H1 (cell line): ENCODE data around the gene FSTL4. TPM values are rescaled to one million over a fixed set of nuclear protein-coding genes. Genes with fewer than 3 reads are reported as not detected.

Experiments
- BRCA1 ChIP-seq: IDR thresholded peaks from 2 replicates; pipeline ENCODE4 v1.6.1; 2012; ENCODE audit warnings: low read depth, low read length, improper control_type of control experiment
- GABPA ChIP-seq: IDR thresholded peaks from 2 replicates; pipeline ENCODE4 v1.6.1; 2011; ENCODE audit warnings: mild to moderate bottlenecking, low read length, moderate library complexity, borderline replicate concordance; ENCODE audit not compliant: insufficient read depth
- HDAC2 ChIP-seq, 2 experiments: fragments of 300-600 bp in 1 of 2; sonication (generic) in 1 of 2; IDR thresholded peaks; 2 replicates each; pipeline ENCODE4 v1.6.1; 2011 to 2012; ENCODE audit warnings: low read depth in 2 of 2, low read length in 2 of 2, mild to moderate bottlenecking in 2 of 2, moderate library complexity in 2 of 2, borderline replicate concordance in 1 of 2, inconsistent platforms in 1 of 2
- SP4 ChIP-seq: IDR thresholded peaks from 2 replicates; pipeline ENCODE4 v1.6.1; 2012; ENCODE audit warnings: low read length, inconsistent platforms
- polyA plus RNA-seq, 7 experiments: library from polyadenylated mRNA; depleted of rRNA in 3 of 7; stranded (reverse) in 5 of 7; unstranded in 2 of 7; fragments of >200 nt in 5 of 7; fragments of 200-250 nt in 2 of 7; gene quantifications; 1 replicate in 5 of 7; 2 replicates in 1 of 7; 4 replicates in 1 of 7; pipeline versions ENCODE4 v1.2.1 to v1.2.3, GENCODE V29; 2011 to 2013; ENCODE audit warnings: missing spikeins in 2 of 7, mixed read lengths in 2 of 7
- total RNA-seq: library from RNA; stranded (reverse); fragmentation: NEBNext Ultra II Directional; extraction: Animal tissue kit (Norgen Biotek cat#: 25700); gene quantifications from 2 replicates; pipeline ENCODE4 v1.2.1, GENCODE V29; 2021
- TF ChIP-seq, protein P1 (sequence below): fragments of 300-600 bp; sonication (generic); IDR thresholded peaks from 2 replicates; pipeline ENCODE4 v1.7.1; 2012; ENCODE audit warnings: low read length, moderate library complexity, mild to moderate bottlenecking, inconsistent platforms; ENCODE audit not compliant: insufficient replicate concordance
- TF ChIP-seq, protein P2 (sequence below): IDR thresholded peaks from 2 replicates; pipeline ENCODE4 v1.6.1; 2011; ENCODE audit warnings: low read depth, mild to moderate bottlenecking, low read length; ENCODE audit not compliant: insufficient read depth
- TF ChIP-seq, protein P3 (sequence below), 3 experiments: IDR thresholded peaks; 1 replicate in 2 of 3; 2 replicates in 1 of 3; pipeline versions ENCODE4 v1.5.1 to v1.6.1; 2011; ENCODE audit warnings: low read length in 3 of 3, mild to moderate bottlenecking in 3 of 3, inconsistent platforms in 2 of 3, low read depth in 1 of 3, moderate library complexity in 1 of 3; ENCODE audit not compliant: insufficient read depth in 1 of 3; ENCODE audit errors: control extremely low read depth in 1 of 3

Gene FSTL4
- total and polyA plus RNA-seq, 2 of the 8 experiments (the other 6 are each of a cell fraction or from before 2014, with no cell fraction given): 3.1 to 4.1 TPM

DNA sequence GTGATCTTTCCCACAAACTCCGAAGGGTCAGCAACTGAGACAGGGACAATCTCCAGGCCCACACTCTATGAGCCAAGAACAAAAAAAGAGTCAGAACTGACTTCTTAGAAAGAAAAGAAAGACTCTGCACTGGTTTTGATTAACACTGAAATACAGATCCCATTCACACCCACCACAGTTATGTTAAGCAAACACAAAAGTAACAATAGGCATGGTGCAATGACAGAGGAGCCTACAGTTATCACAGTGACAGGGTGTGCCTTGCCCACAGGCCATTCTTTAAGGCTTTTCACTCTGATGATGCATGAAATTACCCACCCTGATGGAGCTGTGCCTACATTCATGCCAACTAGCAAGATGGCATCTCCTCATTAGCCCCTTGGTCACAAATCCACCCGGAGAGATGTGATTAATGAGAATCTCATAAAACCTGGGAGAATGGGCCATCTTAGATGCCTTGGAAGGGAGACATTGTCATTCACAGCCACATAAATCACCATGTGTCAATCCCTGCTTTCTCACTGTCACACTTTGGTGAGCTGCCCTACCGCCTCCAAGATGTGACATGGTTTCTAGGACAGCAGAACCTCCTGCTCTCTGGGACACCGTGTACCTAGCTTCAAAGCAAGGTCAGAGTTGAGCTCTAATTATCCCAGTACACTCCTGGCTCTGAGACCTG lies 27.6 kb upstream of the FSTL4 start (continued):
- TF ChIP-seq, protein P1, sequence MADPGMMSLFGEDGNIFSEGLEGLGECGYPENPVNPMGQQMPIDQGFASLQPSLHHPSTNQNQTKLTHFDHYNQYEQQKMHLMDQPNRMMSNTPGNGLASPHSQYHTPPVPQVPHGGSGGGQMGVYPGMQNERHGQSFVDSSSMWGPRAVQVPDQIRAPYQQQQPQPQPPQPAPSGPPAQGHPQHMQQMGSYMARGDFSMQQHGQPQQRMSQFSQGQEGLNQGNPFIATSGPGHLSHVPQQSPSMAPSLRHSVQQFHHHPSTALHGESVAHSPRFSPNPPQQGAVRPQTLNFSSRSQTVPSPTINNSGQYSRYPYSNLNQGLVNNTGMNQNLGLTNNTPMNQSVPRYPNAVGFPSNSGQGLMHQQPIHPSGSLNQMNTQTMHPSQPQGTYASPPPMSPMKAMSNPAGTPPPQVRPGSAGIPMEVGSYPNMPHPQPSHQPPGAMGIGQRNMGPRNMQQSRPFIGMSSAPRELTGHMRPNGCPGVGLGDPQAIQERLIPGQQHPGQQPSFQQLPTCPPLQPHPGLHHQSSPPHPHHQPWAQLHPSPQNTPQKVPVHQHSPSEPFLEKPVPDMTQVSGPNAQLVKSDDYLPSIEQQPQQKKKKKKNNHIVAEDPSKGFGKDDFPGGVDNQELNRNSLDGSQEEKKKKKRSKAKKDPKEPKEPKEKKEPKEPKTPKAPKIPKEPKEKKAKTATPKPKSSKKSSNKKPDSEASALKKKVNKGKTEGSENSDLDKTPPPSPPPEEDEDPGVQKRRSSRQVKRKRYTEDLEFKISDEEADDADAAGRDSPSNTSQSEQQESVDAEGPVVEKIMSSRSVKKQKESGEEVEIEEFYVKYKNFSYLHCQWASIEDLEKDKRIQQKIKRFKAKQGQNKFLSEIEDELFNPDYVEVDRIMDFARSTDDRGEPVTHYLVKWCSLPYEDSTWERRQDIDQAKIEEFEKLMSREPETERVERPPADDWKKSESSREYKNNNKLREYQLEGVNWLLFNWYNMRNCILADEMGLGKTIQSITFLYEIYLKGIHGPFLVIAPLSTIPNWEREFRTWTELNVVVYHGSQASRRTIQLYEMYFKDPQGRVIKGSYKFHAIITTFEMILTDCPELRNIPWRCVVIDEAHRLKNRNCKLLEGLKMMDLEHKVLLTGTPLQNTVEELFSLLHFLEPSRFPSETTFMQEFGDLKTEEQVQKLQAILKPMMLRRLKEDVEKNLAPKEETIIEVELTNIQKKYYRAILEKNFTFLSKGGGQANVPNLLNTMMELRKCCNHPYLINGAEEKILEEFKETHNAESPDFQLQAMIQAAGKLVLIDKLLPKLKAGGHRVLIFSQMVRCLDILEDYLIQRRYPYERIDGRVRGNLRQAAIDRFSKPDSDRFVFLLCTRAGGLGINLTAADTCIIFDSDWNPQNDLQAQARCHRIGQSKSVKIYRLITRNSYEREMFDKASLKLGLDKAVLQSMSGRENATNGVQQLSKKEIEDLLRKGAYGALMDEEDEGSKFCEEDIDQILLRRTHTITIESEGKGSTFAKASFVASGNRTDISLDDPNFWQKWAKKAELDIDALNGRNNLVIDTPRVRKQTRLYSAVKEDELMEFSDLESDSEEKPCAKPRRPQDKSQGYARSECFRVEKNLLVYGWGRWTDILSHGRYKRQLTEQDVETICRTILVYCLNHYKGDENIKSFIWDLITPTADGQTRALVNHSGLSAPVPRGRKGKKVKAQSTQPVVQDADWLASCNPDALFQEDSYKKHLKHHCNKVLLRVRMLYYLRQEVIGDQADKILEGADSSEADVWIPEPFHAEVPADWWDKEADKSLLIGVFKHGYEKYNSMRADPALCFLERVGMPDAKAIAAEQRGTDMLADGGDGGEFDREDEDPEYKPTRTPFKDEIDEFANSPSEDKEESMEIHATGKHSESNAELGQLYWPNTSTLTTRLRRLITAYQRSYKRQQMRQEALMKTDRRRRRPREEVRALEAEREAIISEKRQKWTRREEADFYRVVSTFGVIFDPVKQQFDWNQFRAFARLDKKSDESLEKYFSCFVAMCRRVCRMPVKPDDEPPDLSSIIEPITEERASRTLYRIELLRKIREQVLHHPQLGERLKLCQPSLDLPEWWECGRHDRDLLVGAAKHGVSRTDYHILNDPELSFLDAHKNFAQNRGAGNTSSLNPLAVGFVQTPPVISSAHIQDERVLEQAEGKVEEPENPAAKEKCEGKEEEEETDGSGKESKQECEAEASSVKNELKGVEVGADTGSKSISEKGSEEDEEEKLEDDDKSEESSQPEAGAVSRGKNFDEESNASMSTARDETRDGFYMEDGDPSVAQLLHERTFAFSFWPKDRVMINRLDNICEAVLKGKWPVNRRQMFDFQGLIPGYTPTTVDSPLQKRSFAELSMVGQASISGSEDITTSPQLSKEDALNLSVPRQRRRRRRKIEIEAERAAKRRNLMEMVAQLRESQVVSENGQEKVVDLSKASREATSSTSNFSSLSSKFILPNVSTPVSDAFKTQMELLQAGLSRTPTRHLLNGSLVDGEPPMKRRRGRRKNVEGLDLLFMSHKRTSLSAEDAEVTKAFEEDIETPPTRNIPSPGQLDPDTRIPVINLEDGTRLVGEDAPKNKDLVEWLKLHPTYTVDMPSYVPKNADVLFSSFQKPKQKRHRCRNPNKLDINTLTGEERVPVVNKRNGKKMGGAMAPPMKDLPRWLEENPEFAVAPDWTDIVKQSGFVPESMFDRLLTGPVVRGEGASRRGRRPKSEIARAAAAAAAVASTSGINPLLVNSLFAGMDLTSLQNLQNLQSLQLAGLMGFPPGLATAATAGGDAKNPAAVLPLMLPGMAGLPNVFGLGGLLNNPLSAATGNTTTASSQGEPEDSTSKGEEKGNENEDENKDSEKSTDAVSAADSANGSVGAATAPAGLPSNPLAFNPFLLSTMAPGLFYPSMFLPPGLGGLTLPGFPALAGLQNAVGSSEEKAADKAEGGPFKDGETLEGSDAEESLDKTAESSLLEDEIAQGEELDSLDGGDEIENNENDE: no peak
- TF ChIP-seq HDAC2 (IDR thresholded peaks at IDR 0.05; ENCODE audit: borderline replicate concordance in 1 of 2, low read depth in 2 of 2, low read length in 2 of 2): no peak
- TF ChIP-seq GABPA: no peak
- TF ChIP-seq, protein P2, sequence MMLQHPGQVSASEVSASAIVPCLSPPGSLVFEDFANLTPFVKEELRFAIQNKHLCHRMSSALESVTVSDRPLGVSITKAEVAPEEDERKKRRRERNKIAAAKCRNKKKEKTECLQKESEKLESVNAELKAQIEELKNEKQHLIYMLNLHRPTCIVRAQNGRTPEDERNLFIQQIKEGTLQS: no peak
- TF ChIP-seq BRCA1: no peak
- TF ChIP-seq, protein P3, sequence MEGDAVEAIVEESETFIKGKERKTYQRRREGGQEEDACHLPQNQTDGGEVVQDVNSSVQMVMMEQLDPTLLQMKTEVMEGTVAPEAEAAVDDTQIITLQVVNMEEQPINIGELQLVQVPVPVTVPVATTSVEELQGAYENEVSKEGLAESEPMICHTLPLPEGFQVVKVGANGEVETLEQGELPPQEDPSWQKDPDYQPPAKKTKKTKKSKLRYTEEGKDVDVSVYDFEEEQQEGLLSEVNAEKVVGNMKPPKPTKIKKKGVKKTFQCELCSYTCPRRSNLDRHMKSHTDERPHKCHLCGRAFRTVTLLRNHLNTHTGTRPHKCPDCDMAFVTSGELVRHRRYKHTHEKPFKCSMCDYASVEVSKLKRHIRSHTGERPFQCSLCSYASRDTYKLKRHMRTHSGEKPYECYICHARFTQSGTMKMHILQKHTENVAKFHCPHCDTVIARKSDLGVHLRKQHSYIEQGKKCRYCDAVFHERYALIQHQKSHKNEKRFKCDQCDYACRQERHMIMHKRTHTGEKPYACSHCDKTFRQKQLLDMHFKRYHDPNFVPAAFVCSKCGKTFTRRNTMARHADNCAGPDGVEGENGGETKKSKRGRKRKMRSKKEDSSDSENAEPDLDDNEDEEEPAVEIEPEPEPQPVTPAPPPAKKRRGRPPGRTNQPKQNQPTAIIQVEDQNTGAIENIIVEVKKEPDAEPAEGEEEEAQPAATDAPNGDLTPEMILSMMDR (IDR thresholded peaks at IDR 0.05; ENCODE audit: control extremely low read depth in 1 of 3, insufficient read depth in 1 of 3, low read depth in 1 of 3, low read length in 3 of 3): no peak
- TF ChIP-seq SP4: no peak
